GM18868 (cell line): ENCODE data around the gene RPS16.
"Not testable (repeated sequence)": the region's sequence is repeated elsewhere in the genome, so short reads cannot be mapped to it uniquely, and the experiment has no call there.

ENCODE experiments used
- ATAC-seq: cut with Tn5 transposase; IDR thresholded peaks from one replicate; pipeline ENCODE4 v1.9.1; 2021; ENCODE audit warnings: mild to moderate bottlenecking, moderate library complexity; ENCODE audit not compliant: unreplicated experiment

RPS16 gene

DNA sequence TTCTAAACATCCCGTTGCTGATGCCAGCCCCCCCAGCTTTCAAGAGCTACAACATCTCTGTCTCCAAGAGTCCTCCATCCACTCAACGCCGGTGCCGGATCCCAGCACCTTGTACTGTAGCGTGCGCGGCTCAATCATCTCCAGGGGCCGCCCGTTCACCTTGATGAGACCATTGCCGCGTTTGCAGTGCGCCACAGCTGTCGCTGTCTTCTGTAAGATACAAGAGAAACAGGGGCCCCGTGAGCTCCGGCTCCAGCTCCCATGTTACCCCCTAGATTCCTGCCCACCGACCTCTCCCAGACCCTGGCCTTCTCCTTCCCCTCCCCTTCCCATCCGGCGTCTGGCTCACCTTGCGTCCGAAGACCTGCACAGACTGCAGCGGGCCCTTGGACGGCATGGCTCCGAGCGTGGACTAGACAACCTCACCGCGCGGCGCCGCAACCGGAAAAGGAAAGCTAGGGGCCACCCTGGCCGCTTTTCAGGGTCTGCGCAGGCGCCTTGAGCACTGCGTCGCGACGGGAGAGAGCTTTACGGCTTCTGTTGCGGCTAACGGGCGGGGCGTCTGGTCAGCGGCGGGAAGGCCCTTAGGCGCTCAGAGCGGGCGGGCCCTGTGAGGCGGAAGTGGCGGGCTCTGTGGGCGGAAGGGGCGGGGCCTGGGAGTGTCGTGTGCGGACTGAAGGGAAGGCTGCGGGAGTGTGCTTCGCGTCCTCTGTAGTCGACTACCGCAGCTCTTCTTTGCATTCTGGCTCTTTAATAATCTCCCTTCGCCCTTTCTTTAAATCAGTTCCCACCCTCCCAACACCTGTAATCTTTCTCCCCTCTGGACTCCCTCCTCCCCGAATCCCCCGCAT lies at the start of gene RPS16:
TSS of gene RPS16 (minus strand) at position 451 of the 851 bp plus-strand sequence. CDS start at position 397, 54 bp downstream.
- peak; percentile 83 for ATAC-seq

GRCh38 chr19:39483141-39483540 lies 47.4 kb upstream of the RPS16 start:
- ATAC-seq, result no peak

GRCh38 chr19:39481676-39482075 lies 45.9 kb upstream of the RPS16 start:
- no peak for ATAC-seq

GRCh38 chr19:39481229-39481545 lies 45.4 kb upstream of the RPS16 start:
- no peak for ATAC-seq

DNA sequence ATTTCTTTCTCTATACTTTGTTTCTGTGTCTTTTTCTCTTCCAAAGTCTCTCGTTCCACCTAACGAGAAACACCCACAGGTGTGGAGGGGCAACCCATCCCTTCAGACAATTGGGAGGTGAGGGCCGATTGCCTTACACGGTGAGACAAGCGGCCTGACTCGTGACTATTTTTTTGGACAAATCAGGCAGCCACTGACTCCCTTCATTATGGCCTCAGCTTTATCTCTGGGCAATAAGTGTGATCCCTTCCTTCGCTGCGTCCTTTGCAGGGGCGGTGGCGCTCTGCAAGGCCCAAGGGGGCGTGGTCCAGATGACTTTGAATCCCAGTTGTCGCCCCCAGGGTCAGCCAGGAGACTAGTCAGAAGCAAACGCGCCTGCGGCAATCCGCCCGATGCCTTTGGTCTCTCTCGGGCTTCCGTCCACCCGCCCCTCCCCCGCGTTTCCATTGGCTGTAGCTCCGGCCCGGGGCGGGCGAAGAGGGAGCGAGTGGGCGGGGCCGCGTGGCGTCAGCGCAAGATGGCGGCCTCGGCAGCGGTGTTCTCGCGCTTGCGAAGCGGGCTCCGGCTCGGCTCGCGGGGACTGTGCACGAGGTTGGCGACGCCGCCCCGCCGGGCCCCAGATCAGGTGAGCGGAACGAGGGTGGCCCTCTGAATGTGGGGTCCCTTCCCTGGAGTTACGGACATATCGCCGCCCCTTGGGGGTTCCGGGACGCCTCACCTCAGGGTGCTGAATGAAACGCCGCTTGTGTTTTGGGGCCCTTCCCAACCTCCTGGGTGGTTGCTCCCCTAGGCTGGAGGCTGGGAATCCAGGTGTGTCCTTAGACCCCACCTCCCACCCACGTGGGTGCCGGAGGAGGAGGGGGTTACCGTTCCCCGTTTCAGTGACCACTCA lies 44.8 kb upstream of the RPS16 start, which contains the start of gene TIMM50:
TSS of gene TIMM50 (plus strand) at position 502 of the 892 bp plus-strand sequence. CDS start at position 518, 16 bp downstream.
- ATAC-seq, result peak; percentile 85

DNA sequence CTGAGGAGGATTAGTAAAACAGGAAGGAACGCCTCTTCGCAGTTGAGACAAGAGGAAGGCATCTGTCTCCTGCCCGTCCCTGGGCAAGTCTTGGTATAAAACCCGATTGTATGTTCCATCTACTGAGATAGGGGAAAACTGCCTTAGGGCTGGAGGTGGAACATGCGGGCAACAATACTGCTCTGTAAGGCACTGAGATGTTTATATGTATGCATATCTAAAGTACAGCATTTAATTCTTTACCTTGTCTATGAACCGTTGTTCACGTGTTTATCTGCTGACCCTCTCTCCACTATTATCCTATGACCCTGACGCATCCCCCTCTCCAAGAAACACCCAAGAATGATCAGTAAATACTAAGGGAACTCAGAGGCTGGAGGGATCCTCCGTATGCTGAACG lies 44.2 kb upstream of the RPS16 start:
- ATAC-seq, result no peak

GRCh38 chr19:39479319-39479801 lies 43.6 kb upstream of the RPS16 start:
- not testable (repeated sequence) for ATAC-seq

GRCh38 chr19:39475748-39476147 lies 40.0 kb upstream of the RPS16 start:
- no peak for ATAC-seq

- ATAC-seq, result no peak
Observed at GRCh38 chr19:39474139-39474620, 38.4 kb upstream of the RPS16 start.

GRCh38 chr19:39473443-39473960 lies 37.8 kb upstream of the RPS16 start:
- no peak for ATAC-seq

DNA sequence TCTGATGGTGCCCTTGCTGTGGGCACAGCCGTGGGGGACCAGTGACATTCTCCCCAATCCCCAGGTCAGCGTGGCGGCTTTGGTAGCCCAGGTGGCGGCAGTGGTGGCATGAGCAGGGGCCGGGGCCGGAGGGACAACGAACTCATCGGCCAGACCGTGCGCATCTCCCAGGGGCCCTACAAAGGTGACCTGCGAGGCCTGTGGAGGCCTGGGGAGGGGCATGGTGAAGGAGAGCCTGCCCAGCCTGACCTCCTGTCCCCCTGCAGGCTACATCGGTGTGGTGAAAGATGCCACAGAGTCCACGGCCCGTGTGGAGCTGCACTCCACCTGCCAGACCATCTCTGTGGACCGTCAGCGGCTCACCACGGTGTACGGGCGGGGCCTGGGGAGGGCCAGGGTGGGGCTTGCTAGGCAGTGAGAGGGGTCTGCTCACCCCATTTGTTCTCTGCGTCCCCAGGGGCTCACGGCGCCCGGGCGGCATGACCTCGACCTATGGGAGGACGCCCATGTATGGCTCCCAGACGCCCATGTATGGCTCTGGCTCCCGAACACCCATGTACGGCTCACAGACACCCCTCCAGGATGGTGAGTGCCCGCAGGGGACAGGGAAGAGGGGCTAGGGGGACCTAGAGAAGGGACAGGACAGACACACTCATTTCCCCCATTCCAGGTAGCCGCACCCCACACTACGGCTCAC lies 37.1 kb upstream of the RPS16 start:
- ATAC-seq, result no peak

DNA sequence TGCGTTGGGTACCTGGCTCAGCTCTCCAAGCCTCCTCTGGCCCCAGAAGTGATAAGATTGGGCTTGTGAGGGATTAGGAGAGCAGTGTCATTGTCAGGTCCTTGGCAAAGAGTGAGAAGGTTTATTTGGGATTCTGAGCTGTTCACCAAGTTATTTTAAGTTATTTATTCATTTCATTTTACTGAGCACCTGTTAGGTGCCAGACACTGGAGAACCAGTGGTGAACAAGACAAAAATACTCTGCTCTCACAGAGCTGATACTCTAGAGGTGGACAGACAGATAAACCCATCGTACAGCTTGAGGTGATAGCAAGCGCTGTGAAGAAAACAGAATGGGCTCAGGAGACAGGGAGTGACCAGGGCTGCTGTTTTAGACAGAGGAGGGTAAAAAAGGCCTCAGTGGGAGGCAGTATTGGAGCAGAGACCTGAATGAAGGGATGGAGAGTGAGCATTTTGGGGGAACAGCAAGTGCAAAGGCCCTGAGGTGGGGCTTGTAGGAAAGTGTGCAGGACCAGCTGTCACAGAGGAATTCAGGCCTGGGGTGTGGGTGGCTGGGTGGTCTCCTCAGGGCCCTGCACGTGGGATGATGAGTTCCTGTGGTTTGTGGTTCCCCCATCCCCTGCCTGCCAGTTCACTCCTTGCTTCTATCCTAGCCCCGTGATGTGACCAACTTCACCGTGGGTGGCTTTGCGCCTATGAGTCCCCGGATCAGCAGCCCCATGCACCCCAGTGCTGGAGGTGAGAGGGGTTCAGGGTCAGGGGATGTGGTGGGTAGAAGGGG lies 36.2 kb upstream of the RPS16 start:
- no peak for ATAC-seq

DNA sequence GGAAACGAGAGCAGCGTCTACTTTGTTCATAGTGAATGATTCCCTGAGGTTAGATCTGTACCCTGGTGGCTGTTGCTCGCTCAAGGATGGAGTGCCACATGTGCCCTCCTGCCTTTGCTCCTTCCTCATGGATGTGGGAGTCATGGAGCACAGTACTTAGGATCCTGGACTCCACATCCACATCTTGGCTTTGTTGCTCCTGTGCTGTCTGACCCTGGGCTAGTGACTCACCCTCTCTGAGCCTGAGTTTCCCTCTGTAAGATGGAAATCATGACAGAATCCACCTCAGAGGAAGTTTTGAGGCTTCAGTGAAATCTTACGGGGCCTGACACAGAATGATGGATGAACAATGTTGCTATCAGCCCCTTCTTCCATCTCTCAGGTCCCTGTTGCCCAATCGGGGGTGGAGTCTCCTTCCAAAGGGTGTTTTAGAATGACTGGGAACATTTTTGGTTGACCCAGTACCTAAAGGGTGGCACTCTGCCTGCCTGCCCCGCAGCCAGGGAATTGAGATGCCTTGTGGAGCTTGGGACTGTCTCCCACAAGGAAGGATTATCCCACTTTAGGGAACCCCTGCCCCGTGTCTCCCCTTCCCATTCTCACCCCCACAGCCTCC lies 35.1 kb upstream of the RPS16 start:
- ATAC-seq, result no peak

- no peak for ATAC-seq
Observed at GRCh38 chr19:39469567-39469966, 33.8 kb upstream of the RPS16 start.

DNA sequence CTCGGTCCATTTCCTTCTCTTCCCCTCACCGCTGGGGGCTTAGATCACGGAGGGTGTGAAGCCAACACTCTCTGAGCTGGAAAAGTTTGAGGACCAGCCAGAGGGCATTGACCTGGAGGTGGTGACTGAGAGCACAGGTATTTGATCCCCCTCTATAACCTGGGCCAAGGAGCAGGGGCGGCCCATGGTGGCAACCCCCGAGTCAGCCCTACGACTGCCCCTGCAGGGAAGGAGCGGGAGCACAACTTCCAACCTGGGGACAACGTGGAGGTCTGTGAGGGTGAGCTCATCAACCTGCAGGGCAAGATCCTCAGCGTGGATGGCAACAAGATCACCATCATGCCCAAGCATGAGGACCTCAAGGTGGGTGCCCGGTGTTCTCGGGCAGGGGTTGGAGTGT lies 33.3 kb upstream of the RPS16 start:
- no peak for ATAC-seq

- ATAC-seq, result no peak
Observed at GRCh38 chr19:39467941-39468340, 32.2 kb upstream of the RPS16 start.

- no peak for ATAC-seq
Observed at GRCh38 chr19:39465956-39466747, 30.4 kb upstream of the RPS16 start.

GRCh38 chr19:39463403-39463802 lies 27.7 kb upstream of the RPS16 start:
- ATAC-seq, result no peak

- not testable (repeated sequence) for ATAC-seq
Observed at GRCh38 chr19:39451257-39451656, 15.5 kb upstream of the RPS16 start.
